SJCRH30 (cell line): Measurements from ENCODE around the gene ELMO1. TPM values are rescaled to one million over a fixed set of nuclear protein-coding genes. Genes with fewer than 3 reads are reported as not detected.
A peak's percentile ranks its signal among the peaks of the same experiment; 100 is the strongest.

ENCODE experiments used
- DNase-seq, 2 experiments: peaks; one replicate each; pipeline ENCODE4 v3.0.0-alpha.2; 2015 to 2020
- H3K27ac ChIP-seq: fragments of 250-450 bp; sonication (Bioruptor Pico); 2 replicates; pipeline ENCODE4 v1.5.1; 2020; ENCODE audit warnings: mild to moderate bottlenecking, moderate library complexity
- H3K27me3 ChIP-seq: fragments of 250-450 bp; sonication (Bioruptor Pico); 2 replicates; pipeline ENCODE4 v1.5.1; 2020; ENCODE audit warnings: mild to moderate bottlenecking, moderate library complexity
- H3K36me3 ChIP-seq: fragments of 250-450 bp; sonication (Bioruptor Pico); 2 replicates; pipeline ENCODE4 v1.5.1; 2020; ENCODE audit warnings: mild to moderate bottlenecking, moderate library complexity
- H3K4me1 ChIP-seq: fragments of 250-450 bp; sonication (Bioruptor Pico); 2 replicates; pipeline ENCODE4 v1.5.1; 2020; ENCODE audit warnings: mild to moderate bottlenecking, moderate library complexity
- H3K4me3 ChIP-seq: fragments of 250-450 bp; sonication (Bioruptor Pico); 2 replicates; pipeline ENCODE4 v1.5.1; 2020; ENCODE audit warnings: mild to moderate bottlenecking, moderate library complexity
- H3K9me3 ChIP-seq: fragments of 250-450 bp; sonication (Bioruptor Pico); replicated peaks from 2 replicates; pipeline ENCODE4 v1.5.1; 2020; ENCODE audit warnings: mild to moderate bottlenecking, moderate library complexity
- total RNA-seq: library from RNA; depleted of rRNA; stranded (reverse); fragments of >200 nt; shearing (Covaris generic); gene quantifications from 2 replicates; pipeline ENCODE4 v1.2.3, GENCODE V29; 2014

ELMO1 gene
- total RNA-seq, 1 experiment from 2014 or later: 67.2 TPM

DNA sequence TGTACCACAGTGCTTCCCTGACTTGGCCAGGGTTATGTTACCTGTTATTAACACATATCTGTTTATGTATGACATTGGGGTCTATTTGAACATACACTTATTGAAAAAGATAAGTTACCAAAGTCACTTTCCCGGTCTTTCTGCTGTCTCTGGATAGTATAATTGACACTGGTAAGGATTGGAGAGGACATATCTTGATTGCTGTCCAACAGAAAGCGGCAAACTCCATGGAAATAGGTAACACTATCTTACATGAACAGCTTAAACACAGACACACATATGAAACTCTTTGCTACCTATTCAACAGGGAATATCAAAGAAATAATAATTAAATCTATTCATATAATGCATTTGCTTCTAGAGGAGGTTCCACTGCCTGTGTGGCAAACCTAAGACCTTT is 441.9 kb downstream of the ELMO1 start:
- peaks cover 5% of the 10 kb centered on the region; the same call in 1 of the 2 replicates for H3K9me3 ChIP-seq
- H3K27me3 ChIP-seq: no peaks in the 10 kb centered on the region
- peaks cover 44% of the 10 kb centered on the region for H3K4me1 ChIP-seq
- no peak for DNase-seq
- H3K4me3 ChIP-seq: no peak overlapping the region
- no peak overlapping the region for H3K27ac ChIP-seq
- H3K36me3 ChIP-seq: no peaks in the 10 kb centered on the region

GRCh38 chr7:37000511-37000910 is 448.2 kb downstream of the ELMO1 start:
- H3K4me1 ChIP-seq: peaks cover 13% of the 10 kb centered on the region
- H3K9me3 ChIP-seq: peaks cover 6% of the 10 kb centered on the region; the same call in 1 of the 2 replicates
- H3K27me3 ChIP-seq: no peaks in the 10 kb centered on the region
- H3K4me3 ChIP-seq: no peak overlapping the region
- H3K27ac ChIP-seq: no peak overlapping the region
- DNase-seq: no peak
- no peaks in the 10 kb centered on the region for H3K36me3 ChIP-seq

DNA sequence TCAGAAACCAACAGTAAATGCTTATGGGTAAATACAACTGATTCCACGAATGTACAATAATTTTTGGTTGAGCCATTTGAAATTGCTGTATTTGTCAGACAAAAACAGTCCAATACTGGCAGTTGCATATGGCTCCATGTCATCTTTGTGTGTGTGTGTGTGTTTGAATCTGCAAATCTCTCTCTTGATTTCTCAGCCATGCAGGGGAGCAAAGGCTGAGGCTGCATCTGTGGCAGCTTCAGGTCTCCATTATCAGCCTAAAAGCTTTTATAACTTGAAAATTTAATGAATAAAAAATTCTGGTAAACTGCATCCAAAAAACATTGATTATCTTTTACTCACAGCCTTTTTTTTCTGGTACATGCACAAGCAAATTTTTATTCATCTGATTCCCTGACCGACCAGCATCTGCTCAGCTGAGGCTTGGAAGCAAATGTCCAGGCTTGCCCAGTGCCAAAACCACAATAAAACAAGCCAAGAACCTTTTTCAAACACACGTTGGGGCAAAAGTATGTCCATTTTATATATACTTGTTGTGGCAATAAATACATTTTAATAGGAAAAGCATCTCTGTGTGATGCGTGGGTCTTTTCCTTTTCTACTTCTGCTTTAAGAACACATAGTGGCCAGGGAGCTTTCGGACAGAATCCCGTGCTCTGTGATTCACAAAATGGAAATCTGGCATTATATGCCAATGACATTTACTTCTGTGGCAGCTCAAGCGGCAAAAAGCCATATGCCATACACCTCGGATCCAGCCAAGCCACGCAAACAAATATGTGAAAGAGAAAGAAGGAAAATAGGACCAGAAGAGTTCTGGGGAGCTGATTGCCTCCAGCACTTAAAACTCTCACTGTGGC is 448.8 kb downstream of the ELMO1 start:
- Histone ChIP-seq H3K4me1 (peaks cover 13% of the 10 kb centered on the region), H3K9me3 (peaks cover 6% of the 10 kb centered on the region; the same call in 1 of the 2 replicates), H3K27me3 (no peaks in the 10 kb centered on the region), H3K27ac (no peak overlapping the region), H3K36me3 (no peaks in the 10 kb centered on the region), H3K4me3 (no peak overlapping the region)
- DNase-seq: no peak

GRCh38 chr7:36995776-36996175 is 452.9 kb downstream of the ELMO1 start:
- 0 out of 2 replicates have a peak overlapping the region, but pooled peaks have one; percentile 10 for H3K27ac ChIP-seq
- no peaks in the 10 kb centered on the region for H3K9me3 ChIP-seq
- DNase-seq: peak; percentile 61 to 79
- no peak overlapping the region for H3K4me3 ChIP-seq
- H3K4me1 ChIP-seq: peaks cover 16% of the 10 kb centered on the region
- H3K27me3 ChIP-seq: no peaks in the 10 kb centered on the region
- no peaks in the 10 kb centered on the region for H3K36me3 ChIP-seq

GRCh38 chr7:36994456-36995112 is 454.1 kb downstream of the ELMO1 start:
- Histone ChIP-seq H3K9me3 (no peaks in the 10 kb centered on the region), H3K27ac (no peak overlapping the region), H3K4me1 (peaks cover 11% of the 10 kb centered on the region), H3K27me3 (no peaks in the 10 kb centered on the region), H3K4me3 (no peak overlapping the region), H3K36me3 (no peaks in the 10 kb centered on the region)
- no peak for DNase-seq

DNA sequence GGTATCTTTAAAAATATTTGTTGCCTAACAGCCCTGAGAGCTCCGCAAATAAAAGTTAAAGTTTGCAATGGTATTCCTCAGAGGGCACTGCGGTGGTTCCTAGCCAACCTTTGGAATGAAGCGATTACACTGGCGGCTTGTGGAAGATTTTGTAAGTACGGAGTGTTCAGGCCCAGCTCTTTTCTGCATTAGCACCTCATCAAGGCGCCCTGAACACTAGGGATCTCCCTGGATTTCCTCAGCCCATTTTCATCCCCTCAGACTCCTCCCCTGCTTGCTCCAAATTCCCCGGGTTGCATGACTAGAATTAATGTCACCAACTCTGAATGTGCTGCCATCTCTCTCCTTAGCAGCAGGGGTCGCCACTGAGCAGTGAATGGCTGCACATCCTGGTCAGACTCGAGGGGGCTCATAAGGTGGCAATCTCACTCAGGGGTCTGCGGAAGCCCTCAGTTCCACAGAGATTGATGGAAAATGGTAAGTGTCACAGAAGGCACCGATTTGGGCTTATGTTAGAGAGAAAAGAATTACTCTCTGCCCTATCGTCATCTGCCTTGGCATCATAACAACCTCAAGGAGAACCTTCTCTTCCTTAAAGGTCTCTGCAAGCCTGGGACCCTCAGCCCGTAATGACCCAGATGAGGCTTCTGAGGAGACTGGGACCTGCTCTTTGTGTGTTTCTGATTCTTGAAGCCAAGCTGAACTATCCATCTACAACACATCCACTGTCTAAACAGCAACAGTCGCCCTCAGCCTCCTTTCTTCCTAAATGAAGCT is 461.5 kb downstream of the ELMO1 start:
- Histone ChIP-seq H3K4me1 (no peaks in the 10 kb centered on the region), H3K36me3 (no peaks in the 10 kb centered on the region), H3K9me3 (no peaks in the 10 kb centered on the region), H3K27me3 (no peaks in the 10 kb centered on the region), H3K27ac (no peak overlapping the region), H3K4me3 (no peak overlapping the region)
- DNase-seq: peak; percentile 54 to 80

DNA sequence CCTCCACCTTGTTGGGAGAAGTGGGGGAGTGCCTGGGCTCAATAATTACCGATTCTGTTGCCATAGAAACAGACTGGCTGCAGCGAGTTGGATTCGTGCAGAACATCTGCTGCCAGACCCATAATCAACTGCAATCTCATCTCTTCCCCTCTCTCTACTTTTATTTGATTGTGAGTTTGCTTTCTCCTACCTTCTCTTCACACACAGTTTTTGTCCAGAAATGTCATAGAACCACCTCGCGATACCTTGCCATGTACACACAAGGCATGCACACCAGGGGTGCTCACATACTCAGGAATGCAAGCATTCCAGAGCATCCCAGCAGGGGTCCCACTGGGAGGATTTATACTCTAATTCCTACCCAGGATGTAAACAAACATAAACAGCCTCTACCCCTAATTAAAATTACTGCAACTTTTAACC is 462.1 kb downstream of the ELMO1 start:
- DNase-seq: no peak
- no peak overlapping the region for H3K27ac ChIP-seq
- no peaks in the 10 kb centered on the region for H3K36me3 ChIP-seq
- H3K27me3 ChIP-seq: no peaks in the 10 kb centered on the region
- no peaks in the 10 kb centered on the region for H3K9me3 ChIP-seq
- no peaks in the 10 kb centered on the region for H3K4me1 ChIP-seq
- no peak overlapping the region for H3K4me3 ChIP-seq

DNA sequence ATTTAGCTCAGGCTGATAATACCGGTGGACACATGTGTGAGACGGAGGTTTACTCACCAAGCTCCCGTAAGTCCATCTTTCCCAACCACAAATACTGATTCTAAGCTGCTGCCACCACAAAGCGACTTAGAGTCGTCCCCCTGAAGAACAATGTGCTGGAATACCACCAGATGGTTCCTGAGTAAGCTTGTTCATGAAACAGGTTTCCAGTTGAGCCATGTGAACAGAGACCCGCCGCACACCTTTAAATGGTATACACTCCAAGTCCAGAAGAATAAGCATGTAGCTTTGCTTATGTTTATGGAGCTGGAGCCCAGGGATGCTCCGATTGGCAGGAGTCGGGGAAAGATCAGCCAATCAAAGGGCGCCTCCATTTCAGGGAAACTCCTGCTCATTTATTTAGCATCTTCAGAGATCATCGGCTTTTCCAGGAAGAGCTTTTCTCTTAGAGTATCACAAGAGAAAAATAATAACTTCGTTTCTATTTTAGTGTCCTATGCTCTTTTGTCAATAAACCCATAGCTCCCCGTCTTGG is 462.7 kb downstream of the ELMO1 start:
- H3K4me3 ChIP-seq: no peak overlapping the region
- no peaks in the 10 kb centered on the region for H3K9me3 ChIP-seq
- H3K27ac ChIP-seq: no peak overlapping the region
- H3K36me3 ChIP-seq: no peaks in the 10 kb centered on the region
- no peaks in the 10 kb centered on the region for H3K27me3 ChIP-seq
- no peaks in the 10 kb centered on the region for H3K4me1 ChIP-seq
- DNase-seq: no peak

- no peak for DNase-seq
- H3K4me1 ChIP-seq: no peaks in the 10 kb centered on the region
- no peak overlapping the region for H3K27ac ChIP-seq
- no peaks in the 10 kb centered on the region for H3K9me3 ChIP-seq
- H3K36me3 ChIP-seq: no peaks in the 10 kb centered on the region
- H3K4me3 ChIP-seq: no peak overlapping the region
- no peaks in the 10 kb centered on the region for H3K27me3 ChIP-seq
Measured at GRCh38 chr7:36985316-36985715, 463.3 kb downstream of the ELMO1 start.

- Histone ChIP-seq H3K27me3 (no peaks in the 10 kb centered on the region), H3K4me3 (no peak overlapping the region), H3K4me1 (no peaks in the 10 kb centered on the region), H3K36me3 (no peaks in the 10 kb centered on the region), H3K9me3 (no peaks in the 10 kb centered on the region), H3K27ac (no peak overlapping the region)
- DNase-seq: no peak
Measured at GRCh38 chr7:36984710-36985312, 463.9 kb downstream of the ELMO1 start.

- no peaks in the 10 kb centered on the region for H3K27me3 ChIP-seq
- no peaks in the 10 kb centered on the region for H3K36me3 ChIP-seq
- no peak overlapping the region for H3K4me3 ChIP-seq
- no peaks in the 10 kb centered on the region for H3K9me3 ChIP-seq
- DNase-seq: no peak
- 0 out of 2 replicates have a peak, but pooled peaks cover 1% of the 10 kb centered on the region for H3K4me1 ChIP-seq
- no peak overlapping the region for H3K27ac ChIP-seq
Measured at GRCh38 chr7:36984041-36984521, 464.6 kb downstream of the ELMO1 start.

GRCh38 chr7:36982766-36983165 is 465.9 kb downstream of the ELMO1 start:
- no peak for DNase-seq
- Histone ChIP-seq H3K4me3 (no peak overlapping the region), H3K36me3 (no peaks in the 10 kb centered on the region), H3K27ac (no peak overlapping the region), H3K9me3 (no peaks in the 10 kb centered on the region), H3K4me1 (peaks cover 5% of the 10 kb centered on the region; the same call in 1 of the 2 replicates), H3K27me3 (no peaks in the 10 kb centered on the region)

GRCh38 chr7:36979810-36980248 is 468.8 kb downstream of the ELMO1 start:
- peaks cover 3% of the 10 kb centered on the region; the same call in 1 of the 2 replicates for H3K36me3 ChIP-seq
- DNase-seq: no peak
- no peaks in the 10 kb centered on the region for H3K9me3 ChIP-seq

DNA sequence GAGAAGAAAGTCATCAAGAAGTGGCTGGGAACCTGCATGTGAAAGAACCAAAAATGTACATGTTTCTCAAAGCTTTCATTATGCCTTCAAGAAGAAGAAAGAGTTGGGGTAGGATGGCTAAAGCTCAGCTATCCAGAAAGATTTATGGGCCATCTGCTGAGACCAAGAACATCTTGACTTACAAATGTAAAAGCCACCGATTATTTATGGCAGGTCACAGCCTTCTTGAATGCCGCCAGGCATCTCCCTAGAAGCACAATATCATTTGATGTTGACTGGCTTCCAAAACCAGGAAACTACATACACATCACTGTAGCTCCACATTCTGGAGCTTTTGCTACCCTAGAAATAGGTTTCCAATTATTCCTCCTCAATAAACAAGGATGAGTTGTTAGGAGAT is 470.2 kb downstream of the ELMO1 start:
- H3K27ac ChIP-seq: no peak overlapping the region
- H3K27me3 ChIP-seq: no peaks in the 10 kb centered on the region
- no peaks in the 10 kb centered on the region for H3K9me3 ChIP-seq
- H3K36me3 ChIP-seq: peaks cover 3% of the 10 kb centered on the region; the same call in 1 of the 2 replicates
- DNase-seq: no peak
- no peak overlapping the region for H3K4me3 ChIP-seq
- peaks cover 5% of the 10 kb centered on the region; the same call in 1 of the 2 replicates for H3K4me1 ChIP-seq

More at GRCh38 chr7:36979810-36980248, 468.8 kb downstream of the ELMO1 start:
- H3K4me3 ChIP-seq: no peak overlapping the region
- peaks cover 5% of the 10 kb centered on the region; the same call in 1 of the 2 replicates for H3K4me1 ChIP-seq
- H3K27ac ChIP-seq: no peak overlapping the region
- H3K27me3 ChIP-seq: no peaks in the 10 kb centered on the region
